CD4-positive, alpha-beta T cell (primary cell): ENCODE data around the gene GLP1R. TPM values are rescaled to one million over a fixed set of nuclear protein-coding genes. Genes with fewer than 3 reads are reported as not detected.

Experiments
- ATAC-seq: fragments of 200-7000 bp; cut with Tn5 transposase; one replicate; pipeline ENCODE4 v1.10.0; 2022; ENCODE audit warnings: mild to moderate bottlenecking; ENCODE audit not compliant: poor library complexity
- CTCF ChIA-PET: fragments of 350-600 bp; sonication (Branson Sonifier 250); formaldehyde crosslinking; loops from one replicate; lab custom pipeline; 2021; ENCODE audit warnings: antibody characterized with exemption, inconsistent platforms; lab: Charles Lee
- POLR2A ChIA-PET: fragments of 350-600 bp; sonication (Branson Sonifier 250); formaldehyde crosslinking; loops from one replicate; lab custom pipeline; 2021; ENCODE audit warnings: antibody characterized with exemption, inconsistent platforms; lab: Charles Lee
- DNase-seq, 14 experiments: peaks; one replicate each; pipeline ENCODE4 v3.0.0-alpha.2; 2013 to 2020; ENCODE audit warnings: mixed read lengths in 2 of 14
- H3K27ac ChIP-seq, 2 donors: one replicate each; pipeline versions ENCODE4 v1.5.1 to v1.7.0; 2013; ENCODE audit warnings: low read length in 2 of 2, low read depth in 1 of 2, mild to moderate bottlenecking in 1 of 2
- H3K27me3 ChIP-seq, 2 experiments: 1 replicate in 1 of 2; 2 replicates in 1 of 2; pipeline versions ENCODE4 v1.6.1 to v1.7.0; 2013; ENCODE audit warnings: low read length in 2 of 2, control low read depth in 1 of 2, mild to moderate bottlenecking in 1 of 2, moderate library complexity in 1 of 2; ENCODE audit not compliant: insufficient read depth in 2 of 2, control insufficient read depth in 1 of 2
- H3K36me3 ChIP-seq: one replicate; pipeline ENCODE4 v1.6.1; 2013; ENCODE audit warnings: low read length, control low read depth; ENCODE audit not compliant: insufficient read depth
- H3K4me1 ChIP-seq: one replicate; pipeline ENCODE4 v1.6.1; 2013; ENCODE audit warnings: low read length, control low read depth; ENCODE audit not compliant: insufficient read depth
- H3K4me3 ChIP-seq: one replicate; pipeline ENCODE4 v1.5.1; 2013; ENCODE audit warnings: mild to moderate bottlenecking, low read length, moderate library complexity
- H3K9me3 ChIP-seq, 2 experiments: 1 replicate in 1 of 2; 2 replicates in 1 of 2; pipeline versions ENCODE4 v1.6.1 to v1.7.0; 2013; ENCODE audit warnings: low read length in 2 of 2, mild to moderate bottlenecking in 2 of 2, control low read depth in 1 of 2, moderate library complexity in 1 of 2; ENCODE audit not compliant: control insufficient read depth in 1 of 2, insufficient read depth in 1 of 2
- H3K27ac Mint-ChIP-seq: one replicate; pipeline ENCODE4 v1.8.0; 2020; ENCODE audit warnings: mixed read lengths
- H3K27me3 Mint-ChIP-seq: one replicate; pipeline ENCODE4 v1.8.0; 2021; ENCODE audit warnings: mixed read lengths
- H3K36me3 Mint-ChIP-seq: one replicate; pipeline ENCODE4 v1.8.0; 2021; ENCODE audit warnings: low read depth, mixed read lengths
- H3K4me1 Mint-ChIP-seq: one replicate; pipeline ENCODE4 v1.8.0; 2021; ENCODE audit warnings: low read depth, mixed read lengths
- H3K4me3 Mint-ChIP-seq: one replicate; pipeline ENCODE4 v1.8.0; 2020; ENCODE audit warnings: mild to moderate bottlenecking, mixed read lengths
- H3K9me3 Mint-ChIP-seq: one replicate; pipeline ENCODE4 v1.8.0; 2020; ENCODE audit warnings: mixed read lengths
- intact Hi-C, 2 experiments: fragments of 100-400 bp; cut with DNase I in 1 of 2; cut with micrococcal nuclease in 1 of 2; formaldehyde crosslinking; loops; one replicate each; pipeline versions ENCODE4 v1.15.1 to v1.9.0; 2023 to 2025; cut with DNase I, micrococcal nuclease
- total RNA-seq, 174 experiments: library from RNA in 2 of 174; stranded (reverse) in 2 of 174; gene quantifications; one replicate each; pipeline ENCODE4 v1.2.3 and lab custom pipeline; 2021 to 2026
- TF ChIP-seq, protein P1 (sequence below): fragments of 200-600 bp; IDR thresholded peaks from one replicate; pipeline ENCODE4 v1.8.0; 2022; ENCODE audit warnings: antibody characterized with exemption, mild to moderate bottlenecking

The GLP1R gene
- total RNA-seq, 2 experiments from 2014 or later, result not detected

DNA sequence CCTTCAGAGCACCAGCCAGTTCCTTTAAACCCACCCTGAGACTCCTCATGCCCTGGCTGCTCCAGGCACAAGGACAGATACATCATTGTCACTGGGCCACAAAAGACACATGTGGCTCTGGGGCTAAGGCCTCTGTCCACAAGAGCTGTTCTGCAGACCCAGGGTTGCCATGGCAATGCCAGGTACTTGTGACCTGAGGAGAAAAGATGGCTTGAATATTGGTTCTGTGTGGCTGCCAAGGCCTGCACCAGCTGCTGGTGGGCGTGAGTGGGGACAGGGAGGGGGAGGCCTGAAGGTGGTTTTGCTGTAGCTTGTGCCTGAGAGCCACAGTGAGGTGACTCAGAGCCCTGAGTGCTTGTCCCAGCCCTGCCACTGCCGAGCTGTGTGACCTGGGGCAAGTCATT, 34.7 kb downstream of the GLP1R start:
- ATAC-seq (no peak), DNase-seq (no peak)
- Mint-ChIP-seq H3K4me3 (no peak overlapping the region), H3K9me3 (no peaks in the 10 kb centered on the region), H3K27me3 (peaks cover 25% of the 10 kb centered on the region), H3K36me3 (no peaks in the 10 kb centered on the region), H3K27ac (no peak overlapping the region), H3K4me1 (no peaks in the 10 kb centered on the region)
- TF ChIP-seq, protein P1, sequence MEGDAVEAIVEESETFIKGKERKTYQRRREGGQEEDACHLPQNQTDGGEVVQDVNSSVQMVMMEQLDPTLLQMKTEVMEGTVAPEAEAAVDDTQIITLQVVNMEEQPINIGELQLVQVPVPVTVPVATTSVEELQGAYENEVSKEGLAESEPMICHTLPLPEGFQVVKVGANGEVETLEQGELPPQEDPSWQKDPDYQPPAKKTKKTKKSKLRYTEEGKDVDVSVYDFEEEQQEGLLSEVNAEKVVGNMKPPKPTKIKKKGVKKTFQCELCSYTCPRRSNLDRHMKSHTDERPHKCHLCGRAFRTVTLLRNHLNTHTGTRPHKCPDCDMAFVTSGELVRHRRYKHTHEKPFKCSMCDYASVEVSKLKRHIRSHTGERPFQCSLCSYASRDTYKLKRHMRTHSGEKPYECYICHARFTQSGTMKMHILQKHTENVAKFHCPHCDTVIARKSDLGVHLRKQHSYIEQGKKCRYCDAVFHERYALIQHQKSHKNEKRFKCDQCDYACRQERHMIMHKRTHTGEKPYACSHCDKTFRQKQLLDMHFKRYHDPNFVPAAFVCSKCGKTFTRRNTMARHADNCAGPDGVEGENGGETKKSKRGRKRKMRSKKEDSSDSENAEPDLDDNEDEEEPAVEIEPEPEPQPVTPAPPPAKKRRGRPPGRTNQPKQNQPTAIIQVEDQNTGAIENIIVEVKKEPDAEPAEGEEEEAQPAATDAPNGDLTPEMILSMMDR, result no peak
- Histone ChIP-seq H3K27me3 (peaks cover 6 to 12% of the 10 kb centered on the region in 2 experiments), H3K9me3 (no peaks in the 10 kb centered on the region), H3K4me1 (no peaks in the 10 kb centered on the region), H3K27ac (no peak overlapping the region), H3K4me3 (no peak overlapping the region), H3K36me3 (no peaks in the 10 kb centered on the region)
- ChIA-PET POLR2A (interaction anchor here (1.1 kb wide), 1 partner anchor 10 kb away, joined by 3 read pairs; no protein-coding TSS in a partner anchor), CTCF (no interaction called here)
- intact Hi-C loops, result no loop called here

DNA sequence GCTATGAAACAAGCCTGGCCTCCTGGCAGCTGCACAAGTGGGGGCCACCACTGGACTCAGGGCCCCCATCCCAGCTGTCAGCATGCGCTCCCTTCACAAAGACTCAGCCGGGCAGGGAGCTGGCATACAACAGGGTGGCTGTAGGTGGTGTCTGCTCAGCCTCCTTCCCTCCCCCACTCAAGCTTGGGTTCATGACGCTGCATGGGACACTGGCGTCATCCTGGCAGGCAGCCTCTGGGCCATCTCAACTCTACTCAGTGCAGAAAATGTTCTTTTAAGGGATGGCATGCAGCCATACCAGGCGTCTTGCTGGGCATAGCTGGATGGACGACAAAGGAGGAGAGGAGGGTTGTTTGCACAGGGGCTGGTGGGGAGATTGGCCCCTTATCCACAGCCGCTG, 35.9 kb downstream of the GLP1R start:
- ATAC-seq, result no peak
- peaks cover 36% of the 10 kb centered on the region for H3K27me3 Mint-ChIP-seq

DNA sequence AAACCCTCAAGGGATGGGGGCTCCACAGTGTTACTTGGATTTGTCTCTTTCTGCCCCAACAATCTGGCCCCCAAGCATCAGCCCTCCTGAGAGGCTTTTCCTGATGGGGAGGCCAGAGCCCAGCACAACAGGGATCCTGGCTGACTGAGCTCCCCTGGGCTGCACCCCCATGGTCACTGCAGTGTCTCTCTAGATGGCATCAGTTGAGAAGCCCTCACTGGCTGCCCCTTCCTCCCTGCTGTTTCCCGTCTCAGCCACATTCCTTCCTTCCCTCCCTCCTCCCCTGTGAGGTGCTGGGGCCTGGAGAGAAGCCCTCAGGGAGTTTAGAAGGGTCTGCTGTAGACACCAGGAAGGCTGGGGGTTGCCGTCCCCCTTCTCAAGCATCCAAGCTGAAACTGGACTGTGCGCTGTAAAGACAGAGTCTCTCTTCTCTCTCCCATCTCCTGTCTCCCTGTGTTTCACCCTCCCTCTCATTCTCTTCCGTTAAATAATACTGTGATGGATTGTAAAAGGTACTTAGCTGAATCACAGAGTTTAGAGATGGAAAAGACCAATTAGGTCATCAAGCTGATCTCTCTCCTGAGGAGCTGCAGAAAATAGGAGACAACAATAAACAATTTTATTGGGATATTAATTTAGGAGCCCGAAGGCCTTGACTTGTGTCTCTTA, 36.7 kb downstream of the GLP1R start:
- TF ChIP-seq, protein P1, result no peak
- ChIA-PET POLR2A (no interaction called here), CTCF (no interaction called here)
- Mint-ChIP-seq H3K27ac (no peak overlapping the region), H3K36me3 (no peaks in the 10 kb centered on the region), H3K4me3 (no peak overlapping the region), H3K4me1 (no peaks in the 10 kb centered on the region), H3K9me3 (no peaks in the 10 kb centered on the region), H3K27me3 (peaks cover 42% of the 10 kb centered on the region)
- DNase-seq, result no peak
- Histone ChIP-seq H3K9me3 (no peaks in the 10 kb centered on the region), H3K36me3 (no peaks in the 10 kb centered on the region), H3K4me3 (no peak overlapping the region), H3K4me1 (no peaks in the 10 kb centered on the region), H3K27ac (no peak overlapping the region), H3K27me3 (peaks cover 23 to 26% of the 10 kb centered on the region in 2 experiments)
- intact Hi-C loops, result no loop called here
- no peak for ATAC-seq

More for the DNA sequence above, 35.9 kb downstream of the GLP1R start:
- no peaks in the 10 kb centered on the region for H3K36me3 ChIP-seq
- Mint-ChIP-seq H3K36me3 (no peaks in the 10 kb centered on the region), H3K27ac (no peak overlapping the region), H3K4me3 (no peak overlapping the region), H3K9me3 (no peaks in the 10 kb centered on the region), H3K4me1 (no peaks in the 10 kb centered on the region)
- intact Hi-C loops, result no loop called here
- no peaks in the 10 kb centered on the region for H3K9me3 ChIP-seq
- no peaks in the 10 kb centered on the region for H3K4me1 ChIP-seq
- ChIA-PET CTCF (no interaction called here), POLR2A (no interaction called here)
- H3K27ac ChIP-seq, result no peak overlapping the region
- TF ChIP-seq, protein P1, result no peak
- no peak for DNase-seq
- peaks cover 17 to 19% of the 10 kb centered on the region in 2 experiments for H3K27me3 ChIP-seq
- no peak overlapping the region for H3K4me3 ChIP-seq
